Stimulated activated CD4-positive, alpha-beta T cell treated with anti-CD3 and anti-CD28 coated beads, TNF-alpha, amount 100 ng/mL, for 1 hour (primary cell): Measurements from ENCODE around the gene DEGS1.

Source experiments
- DNase-seq, 3 donors: peaks; one replicate each; pipeline ENCODE4 v3.0.0-alpha.2; 2020; ENCODE audit warnings: low read depth in 3 of 3, low spot score in 1 of 3

The DEGS1 gene

GRCh38 chr1:224182866-224183590 lies at the start of gene DEGS1:
DEGS1 (plus strand) TSS chr1:224183240; CDS start chr1:224183337, 97 bp downstream.
- DNase-seq = peak; percentile 54 to 66 (median 62)

- no peak for DNase-seq
Observed at GRCh38 chr1:224133741-224134299, 49.2 kb upstream of the DEGS1 start.

DNA sequence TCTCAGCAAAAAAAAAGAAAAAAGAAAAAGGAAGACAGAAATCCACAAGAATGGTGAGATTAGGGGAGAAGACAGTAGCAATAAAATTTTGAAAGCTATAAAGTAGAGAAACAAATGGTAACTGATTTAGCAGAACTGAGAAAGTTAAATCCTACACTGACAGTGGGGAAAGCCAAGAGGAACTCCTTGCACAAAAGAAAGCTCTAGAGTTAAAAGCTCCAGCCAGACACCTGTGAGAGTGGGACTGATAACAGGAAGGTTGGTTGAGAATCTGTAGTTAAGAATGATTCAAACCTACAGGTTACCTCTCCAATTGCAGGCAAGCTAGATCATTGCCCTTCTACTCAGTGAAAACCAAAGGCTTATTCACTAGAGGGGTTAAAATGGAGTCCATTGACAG lies 45.5 kb upstream of the DEGS1 start:
- DNase-seq = no peak

DNA sequence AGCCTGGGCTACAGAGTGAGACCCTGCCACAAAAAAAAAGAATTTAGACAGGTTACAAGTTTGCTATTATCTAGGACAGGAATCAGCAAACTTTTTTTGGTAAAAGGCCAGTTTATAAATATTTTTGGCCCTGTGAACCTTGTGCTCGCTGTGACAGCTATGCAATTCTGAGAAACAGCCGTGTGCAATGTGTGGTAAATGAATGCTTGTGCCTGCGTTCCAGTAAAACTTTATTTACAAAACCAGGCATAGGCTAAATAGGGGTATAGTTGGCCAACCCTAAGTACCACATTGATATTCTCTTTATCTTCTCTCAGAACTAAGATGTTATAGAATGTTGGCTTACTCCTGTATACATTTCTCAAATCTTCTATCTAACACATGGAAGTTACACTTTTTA lies 44.8 kb upstream of the DEGS1 start:
- DNase-seq = no peak

GRCh38 chr1:224141693-224142092 lies 41.3 kb upstream of the DEGS1 start:
- DNase-seq = no peak

GRCh38 chr1:224149709-224150108 lies 33.3 kb upstream of the DEGS1 start:
- no peak for DNase-seq

DNA sequence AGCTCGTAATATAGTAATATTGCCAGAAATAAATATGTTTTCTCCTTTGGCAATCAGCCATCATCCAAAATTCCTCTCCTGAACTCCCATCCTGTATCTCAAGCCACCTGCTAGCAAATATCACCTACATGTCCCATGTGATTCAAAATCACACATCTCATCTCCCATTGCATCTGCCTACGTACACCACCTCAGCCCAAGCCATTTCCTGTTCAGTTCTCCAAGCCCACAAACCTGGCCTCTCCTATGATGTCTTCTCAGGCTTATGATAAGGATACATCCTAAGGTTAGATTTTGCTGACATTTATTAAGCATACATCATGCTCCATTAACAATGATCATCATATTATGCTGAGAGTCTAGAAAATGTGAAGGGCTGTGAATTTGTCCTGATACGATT lies 31.9 kb upstream of the DEGS1 start:
- DNase-seq = no peak

- DNase-seq = no peak
Observed at GRCh38 chr1:224157316-224157715, 25.7 kb upstream of the DEGS1 start.

DNA sequence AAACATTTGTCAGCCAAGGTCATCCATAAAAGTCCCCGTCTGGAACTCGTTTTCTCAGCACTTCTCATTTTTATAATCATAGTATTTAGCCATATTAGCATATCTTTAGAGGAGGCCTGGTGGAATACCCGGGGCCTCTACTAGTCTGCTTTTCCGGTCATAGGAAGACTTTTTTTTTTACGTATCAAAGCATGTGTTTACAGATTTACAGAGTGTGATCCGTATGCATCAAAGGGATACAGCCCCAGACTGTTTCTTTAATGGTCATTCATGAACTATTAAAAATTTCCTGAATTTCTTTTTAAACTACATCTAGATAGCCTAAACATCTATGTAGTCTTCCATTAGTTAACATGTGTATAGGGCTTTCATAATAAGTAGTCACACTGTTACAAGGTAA lies 23.5 kb upstream of the DEGS1 start:
- no peak for DNase-seq

DNA sequence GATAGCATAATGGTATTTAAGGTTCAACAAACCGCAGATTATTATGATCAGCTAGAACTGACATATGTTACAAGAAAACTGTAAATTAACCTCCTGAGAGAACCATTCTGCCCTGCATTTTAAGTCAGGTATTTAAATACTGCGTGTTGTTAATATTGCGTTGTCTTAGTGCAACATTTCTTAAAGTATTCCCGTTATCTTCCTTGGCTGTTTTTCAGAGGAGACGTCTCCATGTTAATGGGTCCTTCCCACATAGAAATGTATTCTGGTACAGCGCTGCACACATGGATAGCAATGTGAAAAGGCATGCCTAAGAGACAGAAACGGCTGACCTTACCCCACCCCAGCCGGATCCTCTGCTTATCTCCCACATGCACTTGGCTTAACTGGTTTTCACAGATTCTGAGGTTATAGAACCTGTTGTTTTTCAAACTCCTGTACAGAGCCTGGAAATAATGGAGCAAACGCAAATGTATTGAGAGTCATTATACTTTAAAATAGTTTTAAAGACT lies 22.8 kb upstream of the DEGS1 start:
- DNase-seq = no peak

GRCh38 chr1:224162768-224163167 lies 20.3 kb upstream of the DEGS1 start:
- no peak for DNase-seq

- DNase-seq = no peak
Observed at GRCh38 chr1:224163311-224163710, 19.7 kb upstream of the DEGS1 start.

- DNase-seq = no peak
Observed at GRCh38 chr1:224168859-224169380, 14.1 kb upstream of the DEGS1 start.

DNA sequence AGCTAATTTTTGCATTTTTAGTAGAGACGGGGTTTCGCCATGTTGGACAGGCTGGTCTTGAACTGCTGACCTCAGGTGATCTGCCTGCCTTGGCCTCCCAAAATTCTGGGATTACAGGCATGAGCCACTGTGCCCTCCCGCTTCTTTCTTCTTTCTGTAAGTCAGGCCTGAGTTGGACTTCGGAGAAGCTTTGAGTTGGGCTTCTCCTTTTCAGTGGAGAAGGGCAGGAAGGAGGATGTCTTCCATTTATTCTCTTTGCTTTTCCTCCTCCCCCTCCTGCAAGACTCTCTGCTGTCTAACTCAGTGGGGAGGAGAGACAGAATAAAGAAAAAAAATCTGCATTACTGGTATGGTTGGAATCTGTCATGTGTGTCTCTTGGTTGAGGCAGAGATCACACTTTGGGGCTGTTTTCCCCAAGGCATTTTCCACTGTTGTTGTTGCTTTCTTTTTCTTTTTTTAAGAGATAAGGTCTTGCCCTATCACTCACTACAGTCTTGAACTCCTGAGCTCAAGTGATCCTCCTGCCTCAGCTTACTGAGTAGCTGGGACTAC lies 13.2 kb upstream of the DEGS1 start:
- no peak for DNase-seq

DNA sequence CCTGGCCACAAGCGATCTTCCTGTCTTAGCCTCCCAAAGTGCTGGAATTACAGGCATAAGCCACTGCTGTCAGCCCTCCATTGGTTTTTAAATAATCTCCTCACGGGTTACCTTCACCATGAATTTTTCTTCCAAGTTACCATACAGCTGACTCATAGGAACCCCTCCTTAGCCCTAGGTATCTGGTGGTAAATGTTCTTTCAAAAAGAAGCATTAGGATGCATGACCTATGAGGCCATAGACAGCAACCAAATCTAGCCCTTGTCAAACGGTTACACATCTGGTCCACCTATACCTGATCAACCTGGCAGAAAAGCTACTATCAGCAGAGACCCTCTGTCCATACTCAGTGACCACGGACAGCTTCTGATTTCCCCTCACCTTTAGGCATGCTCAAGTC lies 12.7 kb upstream of the DEGS1 start:
- no peak for DNase-seq

DNA sequence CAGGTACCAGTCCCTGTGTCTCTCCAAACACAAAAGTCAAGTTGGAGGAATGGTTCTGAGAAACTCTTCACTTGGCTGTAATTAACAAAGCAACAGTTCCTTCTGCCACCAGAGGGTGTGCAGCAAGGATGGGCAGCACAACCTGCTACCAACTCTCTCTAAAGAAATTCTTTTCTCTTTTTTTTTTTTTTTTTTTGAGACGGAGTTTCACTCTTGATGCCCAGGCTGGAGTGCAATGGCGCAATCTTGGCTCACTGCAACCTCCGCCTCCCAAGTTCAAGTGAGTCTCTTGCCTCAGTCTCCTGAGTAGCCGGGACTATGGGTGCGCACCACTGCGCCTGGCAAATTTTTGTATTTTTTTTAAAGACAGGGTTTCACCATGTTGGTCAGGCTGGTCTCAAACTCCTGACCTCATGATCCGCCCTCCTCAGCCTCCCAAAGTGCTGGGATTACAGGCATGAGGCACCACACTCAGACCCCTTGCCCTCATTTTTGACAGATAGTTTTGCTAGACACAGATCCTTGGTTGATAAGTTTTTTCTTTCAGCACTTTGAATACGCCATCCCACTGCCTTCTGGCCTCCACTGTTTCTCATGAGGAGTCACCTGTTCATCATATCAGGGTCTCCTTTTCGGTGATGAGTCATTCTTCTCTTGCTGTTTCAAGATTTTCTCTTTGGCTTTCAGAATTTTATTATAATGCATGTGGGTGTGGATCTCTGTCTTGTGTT lies 12.1 kb upstream of the DEGS1 start:
- DNase-seq = no peak

DNA sequence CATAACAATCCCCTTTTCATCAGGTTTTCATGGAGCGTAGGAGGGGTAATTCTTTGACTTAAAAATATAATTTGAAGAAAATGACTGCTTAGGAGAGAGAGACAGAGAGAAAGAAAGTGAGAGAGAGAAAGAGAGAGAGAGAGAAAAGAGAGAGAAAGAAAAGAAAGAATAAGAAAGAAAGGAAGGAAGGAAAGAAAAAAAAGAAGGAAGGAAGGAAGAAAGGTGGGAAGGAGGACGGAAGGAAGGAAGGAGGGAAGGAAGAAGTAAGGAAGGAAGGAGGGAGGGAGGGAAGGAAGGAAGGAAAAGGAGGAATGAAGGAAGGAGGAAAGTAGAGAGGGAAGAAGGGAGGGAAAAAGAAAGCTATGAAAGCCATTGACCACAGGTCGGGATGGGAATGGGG lies 10.8 kb upstream of the DEGS1 start:
- DNase-seq = no peak

- no peak for DNase-seq
Observed at GRCh38 chr1:224173523-224173922, 9.5 kb upstream of the DEGS1 start.

DNA sequence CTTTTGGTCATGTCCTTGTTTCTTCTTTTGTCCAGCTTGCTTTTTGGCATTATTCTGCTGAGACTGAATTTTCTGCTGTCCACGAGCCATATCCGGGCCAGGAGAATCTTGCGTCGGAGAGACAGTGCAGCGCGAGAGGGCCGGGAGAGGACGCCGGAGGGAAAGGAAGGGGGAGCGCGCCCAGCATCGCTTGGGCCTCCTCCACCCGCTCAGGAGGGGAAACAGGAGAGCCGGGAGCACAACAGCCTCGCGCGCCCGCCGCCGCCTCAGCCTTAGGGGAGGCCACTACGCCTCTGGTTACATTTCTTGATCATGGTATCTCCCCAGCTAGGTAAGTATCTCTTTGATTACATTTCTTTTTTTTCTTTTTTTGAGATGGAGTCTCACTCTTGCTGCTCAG lies 7.4 kb upstream of the DEGS1 start:
- DNase-seq = no peak

DNA sequence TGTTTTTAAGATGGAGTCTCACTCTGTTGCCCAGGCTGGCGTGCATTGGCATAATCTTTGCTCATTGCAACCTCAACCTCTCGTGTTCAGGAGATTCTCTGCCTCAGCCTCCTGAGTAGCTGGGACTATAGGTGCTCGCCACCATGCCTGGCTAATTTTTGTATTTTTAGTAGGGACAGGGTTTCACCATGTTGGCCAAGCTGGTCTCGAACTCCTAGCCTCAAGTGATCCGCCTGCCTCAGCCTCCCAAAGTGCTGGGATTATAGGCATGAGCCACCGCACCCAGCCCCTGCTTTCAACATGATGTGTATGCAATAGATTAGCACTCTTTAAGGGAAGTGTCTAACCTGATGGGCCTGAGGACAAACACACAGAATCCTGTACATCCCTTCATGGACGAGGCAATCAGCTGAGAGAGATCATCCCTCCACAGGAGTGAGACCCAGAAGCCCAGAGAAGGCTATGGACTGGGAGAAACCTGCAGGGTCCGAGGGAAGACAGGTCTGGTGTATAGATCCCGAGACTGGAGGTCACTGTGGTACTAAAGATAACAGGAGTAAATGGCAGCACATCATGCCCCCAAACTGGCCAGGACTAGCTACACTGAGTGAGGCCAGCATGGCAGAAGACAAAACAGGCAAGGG lies 5.6 kb upstream of the DEGS1 start:
- DNase-seq = no peak

DNA sequence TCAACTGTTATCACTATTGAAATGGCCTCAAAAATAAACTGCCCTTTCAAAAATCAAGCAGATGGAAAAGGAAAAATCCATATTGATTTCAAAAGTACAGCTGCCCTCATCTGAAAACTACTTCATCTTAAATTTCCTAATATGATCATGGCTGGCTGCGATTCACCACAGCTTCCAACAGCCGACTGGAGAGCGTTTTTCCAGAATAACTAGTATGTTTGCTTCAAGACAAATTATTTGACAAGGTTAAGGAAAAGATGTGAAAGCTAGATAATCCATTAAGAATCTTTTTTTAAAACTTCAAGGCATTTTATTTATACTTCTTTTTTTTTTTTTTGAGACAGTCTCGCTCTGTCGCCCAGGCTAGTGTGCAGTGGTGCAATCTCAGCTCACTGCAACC lies 4.1 kb upstream of the DEGS1 start:
- no peak for DNase-seq
